ENCODE results near the gene ADPRH.
"Not testable (repeated sequence)": the region's sequence is repeated elsewhere in the genome, so short reads cannot be mapped to it uniquely, and the experiment has no call there.

ADPRH gene

DNA sequence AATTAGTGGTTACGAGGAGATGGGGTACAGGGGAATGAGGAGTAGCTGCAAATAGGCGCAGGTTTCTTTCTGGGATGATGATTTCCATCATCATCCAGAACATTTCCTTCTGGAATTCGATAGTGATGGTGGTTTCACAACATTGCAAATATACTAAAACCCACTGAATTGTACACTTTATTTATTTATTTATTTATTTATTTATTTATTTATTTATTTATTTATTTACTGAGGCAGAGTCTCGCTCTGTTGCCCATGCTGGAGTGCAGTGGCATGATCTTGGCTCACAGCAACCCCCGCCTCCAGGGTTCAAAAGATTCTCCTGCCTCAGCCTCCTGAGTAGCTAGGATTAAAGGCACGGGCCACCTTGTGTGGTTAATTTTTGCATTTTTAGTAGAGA is 26.4 kb upstream of the ADPRH start:
- peaks cover 75 to 84% of the 10 kb centered on the region in 2 donors for H3K36me3 Mint-ChIP-seq
- H3K27ac Mint-ChIP-seq; DNase-seq; ATAC-seq (replicated peaks); H3K9me3 Mint-ChIP-seq; H3K27me3 Mint-ChIP-seq: not testable (repeated sequence)
- H3K4me3 Mint-ChIP-seq: peak overlapping the region in 1 of 2 donors; percentile 30
- peaks cover 51 to 77% of the 10 kb centered on the region in 2 donors for H3K4me1 Mint-ChIP-seq

DNA sequence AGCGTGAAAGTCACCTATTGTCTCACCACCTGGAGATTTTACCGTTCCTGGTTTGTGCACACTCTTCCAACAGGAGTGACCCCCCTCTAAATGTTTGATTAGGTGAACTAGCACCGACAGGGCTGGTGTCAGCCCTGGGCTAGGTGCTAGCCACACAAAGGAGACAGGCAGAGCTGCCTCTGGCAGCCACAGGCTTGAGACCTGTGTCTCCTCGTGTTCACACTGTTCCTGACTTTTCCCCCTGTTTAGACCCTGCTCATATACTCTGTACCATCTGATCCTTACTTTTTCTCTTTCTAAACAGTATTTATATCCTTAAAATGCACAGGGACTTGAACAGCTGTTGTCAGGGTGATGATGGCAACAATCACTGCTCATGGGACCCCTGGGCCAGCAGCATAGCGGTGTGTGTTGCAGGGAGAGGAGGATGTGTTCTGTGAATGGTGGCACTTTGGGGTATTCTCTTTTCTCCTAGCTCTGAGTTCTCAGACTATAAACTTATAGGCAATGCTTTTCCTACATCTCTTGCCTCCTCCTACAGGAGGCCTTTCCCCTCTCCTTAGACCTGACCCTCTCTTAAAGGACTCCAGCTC is 25.4 kb upstream of the ADPRH start:
- peaks cover 0 to 2% of the 10 kb centered on the region in 2 donors for H3K9me3 Mint-ChIP-seq
- peak overlapping the region; percentile 48 for H3K27ac Mint-ChIP-seq
- H3K36me3 Mint-ChIP-seq: peaks cover 75 to 82% of the 10 kb centered on the region in 2 donors
- DNase-seq (no peak), ATAC-seq (replicated peaks) (no peak)
- H3K27me3 Mint-ChIP-seq: no peaks in the 10 kb centered on the region
- peak overlapping the region; percentile 73 to 80 for H3K4me3 Mint-ChIP-seq
- H3K4me1 Mint-ChIP-seq: peaks cover 51 to 80% of the 10 kb centered on the region in 2 donors

DNA sequence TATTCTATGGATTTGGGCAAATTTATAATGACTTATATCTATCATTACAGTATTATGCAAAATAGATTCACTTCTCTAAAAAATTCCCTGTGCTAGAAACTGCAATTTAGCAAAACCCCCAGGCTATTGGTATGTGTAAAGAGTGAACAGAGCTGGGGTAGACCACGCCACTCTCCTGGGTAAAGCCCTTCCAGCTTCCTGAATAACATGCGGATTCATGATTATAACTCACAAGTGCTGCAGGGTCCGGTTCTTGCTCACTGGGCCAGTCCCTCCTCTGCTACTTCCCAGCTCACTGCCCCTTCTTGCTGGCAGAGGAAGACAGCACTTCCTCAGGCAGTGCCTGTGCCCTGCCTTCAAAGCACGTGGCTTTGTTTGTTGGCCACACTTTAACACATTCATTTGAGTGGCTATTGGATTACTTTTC is 24.0 kb upstream of the ADPRH start:
- ATAC-seq (replicated peaks) (peak; percentile 70 to 75), DNase-seq (peak; percentile 62)
- no peaks in the 10 kb centered on the region for H3K27me3 Mint-ChIP-seq
- H3K4me3 Mint-ChIP-seq: peak overlapping the region; percentile 73 to 80
- peaks cover 0 to 2% of the 10 kb centered on the region in 2 donors for H3K9me3 Mint-ChIP-seq
- peaks cover 48 to 82% of the 10 kb centered on the region in 2 donors for H3K4me1 Mint-ChIP-seq
- H3K36me3 Mint-ChIP-seq: peaks cover 66 to 69% of the 10 kb centered on the region in 2 donors
- H3K27ac Mint-ChIP-seq: peak overlapping the region; percentile 88

- Mint-ChIP-seq H3K27ac (peak overlapping the region; percentile 88), H3K9me3 (peaks cover 0 to 2% of the 10 kb centered on the region in 2 donors), H3K36me3 (peaks cover 62 to 64% of the 10 kb centered on the region in 2 donors), H3K27me3 (no peaks in the 10 kb centered on the region), H3K4me3 (peak overlapping the region; percentile 73 to 80), H3K4me1 (peaks cover 46 to 80% of the 10 kb centered on the region in 2 donors)
- no peak for ATAC-seq (replicated peaks)
- DNase-seq: no peak
These were observed 23.4 kb upstream of the ADPRH start for GRCh38 chr3:119555929-119556328.

GRCh38 chr3:119557192-119557876 is 22.0 kb upstream of the ADPRH start:
- Mint-ChIP-seq H3K27me3 (no peaks in the 10 kb centered on the region), H3K36me3 (peaks cover 54% of the 10 kb centered on the region in 2 donors), H3K9me3 (peaks cover 0 to 2% of the 10 kb centered on the region in 2 donors), H3K27ac (peak overlapping the region; percentile 88), H3K4me3 (peak overlapping the region; percentile 73 to 80), H3K4me1 (peaks cover 43 to 78% of the 10 kb centered on the region in 2 donors)
- ATAC-seq (replicated peaks): no peak
- no peak for DNase-seq

GRCh38 chr3:119557877-119558269 is 21.4 kb upstream of the ADPRH start:
- peaks cover 0 to 2% of the 10 kb centered on the region in 2 donors for H3K9me3 Mint-ChIP-seq
- H3K27ac Mint-ChIP-seq: peak overlapping the region; percentile 88
- ATAC-seq (replicated peaks) (no peak), DNase-seq (no peak)
- peaks cover 49 to 51% of the 10 kb centered on the region in 2 donors for H3K36me3 Mint-ChIP-seq
- H3K27me3 Mint-ChIP-seq: no peaks in the 10 kb centered on the region
- H3K4me1 Mint-ChIP-seq: peaks cover 44 to 79% of the 10 kb centered on the region in 2 donors
- H3K4me3 Mint-ChIP-seq: peak overlapping the region; percentile 73 to 80

DNA sequence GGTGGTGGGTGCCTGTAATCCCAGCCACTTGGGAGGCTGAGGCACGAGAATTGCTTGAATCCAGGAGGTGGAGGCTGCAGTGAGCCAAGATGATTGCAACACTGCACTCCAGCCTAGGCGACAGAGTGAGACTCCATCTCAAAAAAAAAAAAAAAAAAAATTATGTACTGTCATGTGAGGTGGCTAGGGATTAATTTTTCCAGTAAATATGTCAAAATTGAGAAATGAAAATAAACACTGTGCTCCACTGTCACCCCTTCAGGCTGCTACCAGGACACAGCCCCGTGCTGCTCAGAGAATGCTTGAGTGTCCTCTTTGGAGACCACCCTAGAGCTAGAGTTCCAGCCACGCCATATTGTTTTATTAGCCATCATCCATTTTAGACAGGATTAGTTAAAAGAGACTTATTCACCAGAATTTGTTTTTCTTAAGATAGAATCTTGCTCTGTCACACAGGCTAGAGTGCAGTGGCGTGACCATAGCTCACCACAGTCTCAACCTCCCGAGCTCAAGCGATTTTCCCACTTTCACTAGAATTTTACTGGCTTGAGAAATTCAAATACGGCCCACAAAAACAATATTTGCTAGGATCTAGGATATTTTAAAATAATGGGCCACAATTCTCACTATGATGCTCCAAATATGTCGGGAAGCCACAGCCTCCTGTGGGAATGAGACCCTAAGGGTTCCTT is 20.5 kb upstream of the ADPRH start:
- Mint-ChIP-seq H3K9me3 (peaks cover 0 to 2% of the 10 kb centered on the region in 2 donors), H3K27me3 (no peaks in the 10 kb centered on the region), H3K27ac (peak overlapping the region; percentile 88), H3K36me3 (peaks cover 46% of the 10 kb centered on the region in 2 donors), H3K4me3 (peak overlapping the region; percentile 73 to 80), H3K4me1 (peaks cover 42 to 75% of the 10 kb centered on the region in 2 donors)
- ATAC-seq (replicated peaks) (no peak), DNase-seq (no peak)

DNA sequence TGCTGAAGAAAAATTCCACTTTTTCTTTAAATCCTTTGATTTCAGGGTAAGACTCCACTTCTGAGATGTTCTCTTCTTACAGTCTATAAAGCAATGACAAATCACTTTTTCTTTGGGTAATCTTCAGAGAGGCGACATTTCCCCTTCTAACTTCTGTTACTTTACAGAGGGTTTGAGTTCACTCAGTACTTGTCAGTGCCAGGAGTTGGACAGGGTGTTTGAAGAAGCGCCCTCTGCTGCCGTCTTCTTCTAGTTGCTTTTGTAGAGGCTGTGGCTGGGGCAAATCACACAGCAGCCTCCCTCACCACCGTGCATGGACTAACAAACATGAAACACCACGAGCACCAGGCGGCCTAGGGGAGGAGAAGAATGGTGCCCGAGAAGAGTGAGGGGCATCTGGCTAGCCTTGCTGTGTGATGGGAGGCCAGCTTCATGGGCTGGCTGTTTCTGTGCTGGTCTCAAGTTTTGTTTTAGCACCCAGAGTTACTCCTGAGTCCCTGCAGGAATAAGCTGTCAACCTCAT is 19.8 kb upstream of the ADPRH start, which contains the start of gene CD80:
Gene CD80 (minus strand): TSS at position 174 of the 523 bp plus-strand sequence. CDS start 1,886 bp downstream, outside the sequence.
- Mint-ChIP-seq H3K36me3 (peaks cover 39% of the 10 kb centered on the region in 2 donors), H3K27ac (peak within 1 kb of the TSS; percentile 88)
- peak; percentile 73 for DNase-seq

DNA sequence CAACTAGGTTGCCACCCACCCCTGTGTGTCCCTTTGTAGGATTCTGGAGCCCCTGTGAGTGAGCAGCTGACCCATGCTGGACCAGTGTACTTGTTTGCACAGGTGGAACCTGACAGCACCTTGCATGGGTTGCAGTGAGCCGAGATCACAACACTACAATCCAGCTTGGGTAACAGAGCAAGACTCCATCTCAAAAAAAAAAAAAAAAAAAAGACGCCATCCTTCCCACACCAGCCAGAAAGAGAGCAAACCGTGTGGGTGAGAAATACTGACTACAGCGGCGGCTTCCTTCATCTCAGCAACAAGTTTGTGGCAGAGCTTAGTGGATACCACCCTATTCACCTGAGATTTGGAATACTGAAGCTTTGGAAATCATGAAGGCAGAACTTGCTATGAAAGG is 19.1 kb upstream of the ADPRH start:
- Mint-ChIP-seq H3K27me3 (no peaks in the 10 kb centered on the region), H3K36me3 (peaks cover 32 to 34% of the 10 kb centered on the region in 2 donors), H3K9me3 (peaks cover 0 to 2% of the 10 kb centered on the region in 2 donors), H3K4me1 (peaks cover 33 to 61% of the 10 kb centered on the region in 2 donors), H3K4me3 (peak overlapping the region; percentile 66 to 80), H3K27ac (peak overlapping the region; percentile 88)
- DNase-seq (no peak), ATAC-seq (replicated peaks) (no peak)

More for the DNA sequence above, 19.8 kb upstream of the ADPRH start, which contains the start of gene CD80:
- Mint-ChIP-seq H3K4me3 (peak within 1 kb of the TSS; percentile 73 to 80), H3K27me3 (no peaks in the 10 kb centered on the region), H3K9me3 (peaks cover 0 to 2% of the 10 kb centered on the region in 2 donors), H3K4me1 (peaks cover 36 to 67% of the 10 kb centered on the region in 2 donors)
- ATAC-seq (replicated peaks): peak; percentile 58 to 66

DNA sequence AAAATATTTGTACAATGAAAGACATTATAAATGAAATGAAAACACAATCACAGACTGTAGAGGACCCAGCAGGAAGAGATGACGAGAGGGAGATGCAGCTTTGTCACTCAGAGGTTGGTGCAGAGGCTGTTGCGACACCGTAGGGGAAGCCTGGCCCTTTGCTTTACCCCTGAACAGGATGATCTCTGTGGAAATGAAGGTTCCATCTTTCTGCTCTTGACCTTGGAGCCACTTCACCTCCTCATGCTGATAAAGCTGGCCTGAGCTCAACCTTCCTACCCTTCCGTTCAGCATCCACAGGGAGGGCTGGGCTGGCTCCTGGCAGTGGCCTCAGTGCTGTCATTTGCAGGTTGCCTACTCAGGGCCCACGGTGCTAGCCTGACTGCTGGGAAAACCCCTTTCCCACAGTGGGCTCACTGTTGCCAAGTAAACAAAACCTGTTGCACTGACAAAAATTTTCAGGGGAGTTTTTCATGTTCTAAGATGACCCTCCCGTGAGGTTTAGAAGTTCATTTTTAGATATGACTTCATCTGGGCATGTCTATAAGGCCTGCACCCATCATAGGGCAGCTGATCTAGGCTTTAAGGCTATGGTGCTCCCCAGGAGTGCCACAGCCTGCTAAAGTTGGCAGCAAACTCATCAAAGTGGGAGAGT is 16.9 kb upstream of the ADPRH start:
- Mint-ChIP-seq H3K4me1 (peaks cover 28 to 47% of the 10 kb centered on the region in 2 donors), H3K4me3 (peak overlapping the region; percentile 90 to 95), H3K36me3 (peaks cover 11 to 16% of the 10 kb centered on the region in 2 donors), H3K27me3 (peaks cover 0 to 1% of the 10 kb centered on the region in 2 donors), H3K9me3 (peaks cover 0 to 2% of the 10 kb centered on the region in 2 donors), H3K27ac (peak overlapping the region; percentile 99)
- DNase-seq (peak; percentile 85), ATAC-seq (replicated peaks) (peak; percentile 89 to 90)

GRCh38 chr3:119563334-119563733 is 16.0 kb upstream of the ADPRH start:
- not testable (repeated sequence) for DNase-seq; H3K9me3 Mint-ChIP-seq; H3K4me3 Mint-ChIP-seq; H3K27me3 Mint-ChIP-seq; H3K36me3 Mint-ChIP-seq; ATAC-seq (replicated peaks)
- Mint-ChIP-seq H3K27ac (peak overlapping the region; percentile 99), H3K4me1 (peaks cover 23 to 40% of the 10 kb centered on the region in 2 donors)

DNA sequence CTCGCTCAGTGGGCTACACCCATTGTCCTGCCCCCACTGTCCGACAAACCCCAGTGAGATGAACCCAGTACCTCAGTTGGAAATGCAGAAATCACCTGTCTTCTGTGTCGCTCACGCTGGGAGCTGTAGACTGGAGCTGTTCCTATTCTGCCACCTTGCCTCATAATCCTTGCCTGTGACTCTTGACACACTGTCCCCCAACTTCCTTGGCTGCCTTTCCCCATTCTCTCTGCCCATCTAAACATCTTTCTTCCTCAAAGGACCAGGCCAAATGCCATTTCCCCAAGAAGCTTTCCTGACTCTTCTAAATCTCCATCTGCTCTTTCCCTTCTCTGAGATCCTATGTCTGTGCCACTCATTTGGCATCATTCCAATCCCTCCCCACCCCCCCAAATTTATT is 10.1 kb upstream of the ADPRH start:
- DNase-seq (no peak), ATAC-seq (replicated peaks) (no peak)
- Mint-ChIP-seq H3K4me3 (no peak overlapping the region), H3K27ac (peak overlapping the region; percentile 6), H3K4me1 (peaks cover 16 to 24% of the 10 kb centered on the region in 2 donors), H3K9me3 (peaks cover 0 to 2% of the 10 kb centered on the region in 2 donors), H3K27me3 (peaks cover 6 to 12% of the 10 kb centered on the region in 2 donors), H3K36me3 (peaks cover 3 to 11% of the 10 kb centered on the region in 2 donors)

GRCh38 chr3:119570229-119570628 is 9.1 kb upstream of the ADPRH start:
- Mint-ChIP-seq H3K4me3 (peak overlapping the region in 1 of 2 donors; percentile 15), H3K36me3 (peaks cover 3 to 11% of the 10 kb centered on the region in 2 donors), H3K9me3 (peaks cover 0 to 2% of the 10 kb centered on the region in 2 donors), H3K27ac (peak overlapping the region; percentile 69), H3K4me1 (peaks cover 14 to 24% of the 10 kb centered on the region in 2 donors), H3K27me3 (peaks cover 6 to 12% of the 10 kb centered on the region in 2 donors)
- ATAC-seq (replicated peaks): peak; percentile 97 to 98
- peak; percentile 40 for DNase-seq

Measured in stimulated activated naive B cell treated with anti-CD40 and anti-IgM and Interleukin-4, amounts not matched to agents 10 μg/mL and 1 μg/mL and 100 μg/mL, for 72 hours (primary cell).